Inflammatory macrophage treated with lipopolysaccharide for 1 hour (primary cell): ENCODE measurements around the gene CARMIL1.

ENCODE experiments used
- DNase-seq, 2 donors: peaks; one replicate each; pipeline ENCODE4 v3.0.0-alpha.2; 2020 to 2022

CARMIL1 gene

DNA sequence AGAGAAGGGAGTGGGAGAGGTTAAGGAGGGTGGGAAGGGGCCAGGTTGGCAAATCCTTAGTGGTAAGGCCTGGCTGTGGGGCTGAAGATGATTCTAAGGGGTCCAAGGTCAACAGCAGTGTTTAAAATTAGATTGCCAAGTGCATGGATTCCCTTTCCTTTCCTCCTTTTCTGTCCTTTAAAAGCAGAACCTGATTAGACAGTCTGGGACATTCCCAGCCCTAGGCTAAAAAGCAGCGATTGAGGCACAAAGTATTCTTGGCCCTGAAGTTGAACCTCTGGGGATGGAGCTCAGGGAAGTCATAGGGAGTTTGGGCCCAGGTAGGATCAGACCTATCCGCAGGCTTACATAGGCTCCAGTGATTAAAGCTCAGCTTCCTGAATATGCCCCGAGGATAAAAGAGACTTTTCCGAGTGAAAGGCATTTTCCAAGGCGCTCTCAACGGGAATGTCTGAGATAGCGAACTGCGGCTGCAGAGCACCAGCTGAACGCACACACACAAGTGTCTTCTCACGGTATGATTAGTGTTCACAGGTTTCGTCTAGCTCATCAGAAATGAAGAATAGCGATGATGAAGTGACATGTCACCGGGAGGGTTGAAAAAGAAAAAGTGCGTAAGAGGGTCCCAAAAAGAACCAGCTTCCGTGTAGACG lies 787 bp upstream of the CARMIL1 start:
- peak in 1 of 2 donors; percentile 29 for DNase-seq

- no peak for DNase-seq
Observed at GRCh38 chr6:25279748-25280343, 672 bp downstream of the CARMIL1 start.

GRCh38 chr6:25280344-25281074 lies 1.3 kb downstream of the CARMIL1 start:
- DNase-seq, result no peak

GRCh38 chr6:25286891-25287290 lies 7.7 kb downstream of the CARMIL1 start:
- DNase-seq, result no peak

- DNase-seq, result no peak
Observed at GRCh38 chr6:25287941-25288340, 8.8 kb downstream of the CARMIL1 start.

GRCh38 chr6:25288518-25288917 lies 9.3 kb downstream of the CARMIL1 start:
- no peak for DNase-seq

DNA sequence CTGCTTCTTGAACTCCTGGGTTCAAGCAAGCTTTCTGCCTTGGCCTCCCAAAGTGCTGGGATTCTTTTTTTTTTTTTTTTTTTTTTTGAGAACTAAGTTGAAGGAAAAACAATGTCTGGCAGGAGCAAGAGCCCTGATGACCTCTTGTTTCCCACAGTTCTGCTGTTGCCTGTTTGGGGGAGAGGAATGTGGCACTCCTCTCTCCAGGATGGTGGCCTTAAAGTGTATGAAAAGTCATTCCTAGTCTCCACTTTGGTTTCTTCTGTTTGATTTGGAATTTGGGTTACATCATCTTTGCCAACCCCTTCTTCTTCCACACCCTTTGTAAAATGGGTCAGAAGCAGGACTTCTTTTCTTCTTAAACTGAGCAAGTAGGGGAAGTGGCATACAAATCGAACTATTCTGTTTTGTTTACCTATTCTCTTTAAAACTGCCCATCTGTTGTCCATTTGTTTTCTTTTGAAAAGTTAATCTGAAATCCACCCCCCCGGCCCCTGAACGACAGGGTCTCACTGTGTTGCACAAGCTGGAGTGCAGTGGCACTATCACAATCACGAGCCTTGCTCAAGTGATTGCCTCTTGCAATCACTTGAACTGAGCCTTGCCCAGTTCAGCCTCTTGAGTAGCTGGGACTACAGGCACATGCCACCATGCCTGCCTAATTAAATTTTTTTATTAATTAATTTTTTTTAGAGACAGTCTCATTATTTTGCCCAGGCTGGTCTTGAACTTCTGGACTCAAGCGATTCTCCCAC lies 11.3 kb downstream of the CARMIL1 start:
- no peak for DNase-seq

DNA sequence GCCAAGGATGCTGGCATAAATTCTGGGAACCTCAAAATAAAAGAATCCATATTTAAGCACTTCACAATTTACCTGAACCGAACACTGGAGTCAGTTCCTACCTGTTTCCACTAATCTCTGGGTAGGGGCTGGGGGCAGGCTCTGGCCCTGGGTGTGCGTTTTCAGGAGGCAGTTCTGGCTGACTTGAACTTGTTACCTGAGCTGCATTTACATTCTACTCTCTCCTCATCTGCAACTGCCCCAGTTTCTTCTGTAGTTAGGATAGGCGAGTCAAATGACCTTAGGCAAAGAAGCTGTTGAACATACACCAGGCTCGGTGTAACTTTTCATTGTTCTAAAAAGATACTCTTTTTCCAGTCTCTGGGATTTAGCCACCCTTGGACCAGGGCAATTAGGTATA lies 13.2 kb downstream of the CARMIL1 start:
- DNase-seq, result no peak

- DNase-seq, result no peak
Observed at GRCh38 chr6:25295651-25296050, 16.5 kb downstream of the CARMIL1 start.

GRCh38 chr6:25296217-25296905 lies 17.2 kb downstream of the CARMIL1 start:
- no peak for DNase-seq

- no peak for DNase-seq
Observed at GRCh38 chr6:25297039-25297441, 17.9 kb downstream of the CARMIL1 start.

GRCh38 chr6:25297823-25298522 lies 18.8 kb downstream of the CARMIL1 start:
- no peak for DNase-seq

DNA sequence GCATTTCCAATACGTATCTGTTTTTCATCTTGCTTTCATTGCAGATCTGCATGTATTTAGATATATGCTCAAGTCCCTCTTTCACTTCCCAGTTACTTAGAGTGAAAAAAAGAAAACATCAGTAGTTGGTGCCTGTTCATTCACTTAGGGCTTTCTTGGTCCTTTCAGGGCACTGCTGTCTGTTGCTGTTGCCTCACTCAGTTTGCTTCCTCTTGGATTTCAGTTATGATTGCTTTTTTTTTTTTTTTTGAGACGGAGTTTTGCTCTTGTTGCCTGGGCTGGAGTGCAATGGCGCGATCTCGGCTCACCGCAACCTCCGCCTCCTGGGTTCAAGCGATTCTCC lies 19.3 kb downstream of the CARMIL1 start:
- peak; percentile 41 to 53 for DNase-seq

DNA sequence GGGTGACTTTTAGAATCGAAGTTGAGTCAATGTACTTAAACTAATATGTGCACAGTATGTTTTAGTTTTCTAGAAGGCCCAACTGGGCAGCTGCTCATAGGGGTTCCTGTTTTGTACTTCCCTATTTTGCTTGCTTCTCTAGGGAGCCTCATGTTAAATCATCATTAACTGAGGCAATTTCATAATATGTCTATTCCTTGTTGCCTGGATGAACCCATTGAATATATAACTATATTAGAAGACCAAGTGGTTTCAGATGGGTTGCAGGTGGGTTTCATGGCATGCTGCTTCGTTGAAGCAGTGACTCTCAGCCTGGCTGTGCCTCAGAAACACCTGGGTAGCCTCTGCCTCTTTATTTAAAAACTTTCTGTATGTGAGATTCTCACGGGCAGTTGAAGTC lies 22.2 kb downstream of the CARMIL1 start:
- DNase-seq, result peak; percentile 75 to 83

DNA sequence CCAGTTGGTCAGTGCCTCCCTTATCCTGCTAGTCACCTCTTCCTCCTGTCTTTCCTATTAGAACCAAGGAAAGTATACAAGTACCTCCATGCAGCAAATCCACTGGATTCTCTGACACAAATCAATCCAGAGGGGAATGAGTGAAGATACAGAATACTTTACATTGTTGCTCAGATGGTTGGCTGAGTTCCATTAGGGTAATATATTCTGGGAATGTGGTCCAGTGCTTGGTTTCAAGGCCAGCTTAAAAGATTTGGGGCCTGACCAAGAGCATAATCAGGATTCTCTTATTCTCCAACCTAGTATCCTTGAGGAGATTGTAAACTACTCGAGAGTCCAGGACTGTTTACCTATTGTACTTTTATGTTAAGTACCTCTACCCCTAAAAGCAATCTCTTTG lies 23.0 kb downstream of the CARMIL1 start:
- DNase-seq, result no peak

DNA sequence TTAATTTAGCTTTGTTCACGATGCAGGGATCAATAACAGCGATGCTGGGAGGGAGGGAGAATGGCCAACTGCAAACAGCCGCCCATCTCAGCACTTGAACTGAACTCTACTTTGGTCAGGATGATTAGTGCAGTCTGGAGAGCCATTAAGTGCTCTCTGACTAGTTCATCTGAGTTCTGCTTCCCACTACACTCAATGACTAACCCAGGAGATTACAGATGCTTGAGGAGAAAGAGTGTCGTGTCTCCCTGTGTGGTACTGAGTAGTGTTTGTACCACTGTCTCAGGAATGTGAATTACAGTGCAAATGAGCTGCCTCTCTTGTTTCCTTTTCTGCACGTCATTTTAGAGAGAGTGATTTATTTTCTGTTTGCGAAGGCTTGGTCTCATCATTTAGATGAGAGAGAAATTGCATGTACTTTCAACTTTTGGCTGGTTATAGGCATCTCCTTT lies 23.5 kb downstream of the CARMIL1 start:
- peak in 1 of 2 donors; percentile 35 for DNase-seq

DNA sequence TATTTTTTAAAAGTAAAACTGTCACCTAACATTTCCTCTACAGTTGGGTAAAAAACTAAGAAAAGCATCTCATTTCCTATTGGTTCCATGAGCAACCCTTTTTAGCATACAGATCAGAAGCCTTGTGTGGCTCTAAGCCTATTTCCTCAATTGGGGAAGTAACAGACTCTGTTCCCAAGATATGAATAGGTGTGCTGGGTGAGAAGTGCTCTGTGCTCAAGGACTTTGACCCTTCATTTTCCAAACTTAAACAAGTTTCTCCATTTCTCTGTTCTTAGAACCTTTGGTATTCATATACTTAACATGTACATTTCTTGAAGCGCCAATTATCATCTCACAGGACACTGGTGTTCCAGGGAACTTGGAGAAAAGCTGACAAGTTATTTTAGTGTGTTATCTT lies 24.1 kb downstream of the CARMIL1 start:
- DNase-seq, result no peak

- no peak for DNase-seq
Observed at GRCh38 chr6:25306379-25306778, 27.2 kb downstream of the CARMIL1 start.

GRCh38 chr6:25307805-25308494 lies 28.8 kb downstream of the CARMIL1 start:
- no peak for DNase-seq

DNA sequence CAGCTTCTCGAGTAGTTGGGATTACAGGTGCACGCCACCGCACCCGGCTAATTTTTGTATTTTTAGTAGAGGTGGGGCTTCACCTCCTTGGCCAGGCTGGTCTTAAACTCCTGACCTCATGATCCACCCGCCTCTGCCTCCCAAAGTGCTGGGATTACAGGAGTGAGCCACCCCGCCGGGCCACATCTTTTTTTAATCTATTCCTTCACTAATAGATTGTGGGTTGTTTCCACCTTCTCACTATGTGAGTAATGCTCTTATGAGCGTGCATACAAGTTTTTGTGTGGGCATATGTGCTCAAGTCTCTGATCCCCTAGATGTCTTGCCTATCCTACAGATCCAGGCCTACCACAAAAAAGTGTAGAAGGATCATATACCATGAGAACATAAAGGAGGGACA lies 30.7 kb downstream of the CARMIL1 start:
- DNase-seq, result peak in 1 of 2 donors; percentile 45

DNA sequence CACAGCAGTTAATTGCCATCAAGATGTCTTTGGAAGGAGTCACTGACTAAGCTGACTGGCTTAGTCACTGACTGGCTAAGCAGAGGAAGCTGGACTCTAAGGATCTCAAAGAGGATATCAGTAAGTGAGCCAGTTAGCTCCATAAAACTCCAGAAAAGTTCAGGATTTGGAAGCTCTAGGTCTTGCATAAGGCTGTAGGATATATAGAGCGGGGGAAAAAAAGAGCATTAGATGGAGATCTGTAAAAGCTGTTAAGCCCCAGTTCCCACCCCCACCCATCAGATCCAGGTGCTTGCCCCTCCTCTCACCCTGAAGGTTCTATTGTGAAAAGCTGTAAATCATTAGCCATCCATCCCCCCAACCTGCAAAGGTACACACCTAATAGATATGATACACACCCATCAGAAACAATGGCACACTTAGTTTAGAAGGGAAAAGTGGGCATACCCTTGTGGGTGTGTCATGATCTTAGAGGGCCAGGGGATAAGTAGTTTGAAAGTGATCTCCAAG lies 32.2 kb downstream of the CARMIL1 start:
- DNase-seq, result peak in 1 of 2 donors; percentile 19
